ENCODE results near the gene SOX13.

GRCh38 chr1:204112876-204113730 lies 40.2 kb downstream of the SOX13 start:
- no peak for TF ChIP-seq CTCF (IDR thresholded peaks at IDR 0.05 in 4 of 5, conservative IDR thresholded peaks at IDR 0.05 in 1 of 5)
- no peak for TF ChIP-seq POLR2A (IDR thresholded peaks at IDR 0.05)

All from gastrocnemius medialis (tissue), 4 donors.